Astrocyte (in vitro differentiated cells and primary cell): ENCODE results near the gene CSF1R. TPM values are rescaled to one million over a fixed set of nuclear protein-coding genes. Genes with fewer than 3 reads are reported as not detected.

Source experiments
- DNase-seq: peaks from one replicate; pipeline ENCODE4 v3.0.0-alpha.2; 2010; ENCODE audit warnings: low read depth
- FAIRE-seq: peaks from 2 replicates; lab custom pipeline; 2011; peaks lifted over from hg19 to GRCh38; lab: Jason Lieb, UNC
- H2AFZ ChIP-seq: 2 replicates; pipeline ENCODE4 v1.6.0; 2012; ENCODE audit warnings: low read depth, low read length, inconsistent platforms
- H3K27ac ChIP-seq: 2 replicates; pipeline ENCODE4 v1.5.1; 2011; ENCODE audit warnings: low read depth, low read length, inconsistent platforms
- H3K27me3 ChIP-seq: 2 replicates; pipeline ENCODE4 v1.6.0; 2011; ENCODE audit warnings: low read length, inconsistent platforms; ENCODE audit not compliant: insufficient read depth
- H3K36me3 ChIP-seq: 2 replicates; pipeline ENCODE4 v1.5.1; 2011; ENCODE audit warnings: low read length, inconsistent platforms; ENCODE audit not compliant: insufficient read depth
- H3K4me1 ChIP-seq: 2 replicates; pipeline ENCODE4 v1.5.1; 2011; ENCODE audit warnings: low read length, inconsistent platforms; ENCODE audit not compliant: insufficient read depth
- H3K4me2 ChIP-seq: 2 replicates; pipeline ENCODE4 v1.6.0; 2012; ENCODE audit warnings: low read length, inconsistent platforms
- H3K4me3 ChIP-seq: 2 replicates; pipeline ENCODE4 v1.5.1; 2011; ENCODE audit warnings: low read depth, mild to moderate bottlenecking, low read length, inconsistent platforms; ENCODE audit not compliant: insufficient read depth
- H3K79me2 ChIP-seq: 2 replicates; pipeline ENCODE4 v1.6.0; 2012; ENCODE audit warnings: mild to moderate bottlenecking, low read length, inconsistent platforms; ENCODE audit not compliant: insufficient read depth
- H3K9ac ChIP-seq: 2 replicates; pipeline ENCODE4 v1.6.0; 2012; ENCODE audit warnings: mild to moderate bottlenecking, low read length, inconsistent platforms
- H3K9me3 ChIP-seq: 2 replicates; pipeline ENCODE4 v1.5.1; 2012; ENCODE audit warnings: low read depth, mild to moderate bottlenecking, low read length, inconsistent platforms; ENCODE audit not compliant: insufficient read depth
- H4K20me1 ChIP-seq: 2 replicates; pipeline ENCODE4 v1.6.0; 2012; ENCODE audit warnings: low read length, inconsistent platforms; ENCODE audit not compliant: insufficient read depth
- H3K27ac Mint-ChIP-seq: one replicate; pipeline ENCODE4 v1.8.0; 2021; ENCODE audit warnings: mild to moderate bottlenecking, mixed read lengths; ENCODE audit not compliant: unreplicated experiment
- H3K27me3 Mint-ChIP-seq: one replicate; pipeline ENCODE4 v1.8.0; 2021; ENCODE audit warnings: low read depth, mixed read lengths; ENCODE audit not compliant: unreplicated experiment
- H3K36me3 Mint-ChIP-seq: one replicate; pipeline ENCODE4 v1.8.0; 2021; ENCODE audit warnings: low read depth, mixed read lengths; ENCODE audit not compliant: unreplicated experiment
- H3K4me1 Mint-ChIP-seq: one replicate; pipeline ENCODE4 v1.8.0; 2021; ENCODE audit warnings: low read depth, mixed read lengths; ENCODE audit not compliant: unreplicated experiment
- H3K4me3 Mint-ChIP-seq: one replicate; pipeline ENCODE4 v1.8.0; 2021; ENCODE audit warnings: mild to moderate bottlenecking, moderate library complexity, mixed read lengths; ENCODE audit not compliant: unreplicated experiment
- H3K9me3 Mint-ChIP-seq: one replicate; pipeline ENCODE4 v1.8.0; 2021; ENCODE audit warnings: mild to moderate bottlenecking, mixed read lengths; ENCODE audit not compliant: unreplicated experiment
- CTCF ChIP-seq: IDR thresholded peaks from 2 replicates; pipeline ENCODE4 v1.5.1; 2011; ENCODE audit warnings: low read depth, mild to moderate bottlenecking, inconsistent platforms, low read length, moderate library complexity; ENCODE audit not compliant: insufficient read depth
- EZH2 ChIP-seq: IDR thresholded peaks from 2 replicates; pipeline ENCODE4 v1.6.1; 2012; ENCODE audit warnings: mild to moderate bottlenecking, low read length, inconsistent platforms; ENCODE audit not compliant: insufficient read depth
- total RNA-seq: library from RNA; stranded (reverse); gene quantifications from 2 replicates; pipeline ENCODE4 v1.2.1, GENCODE V29; 2021

The CSF1R gene
- total RNA-seq, 1 donor from 2014 or later, result 1.4 TPM

GRCh38 chr5:150120617-150121447 lies 34.5 kb upstream of the CSF1R start:
- no peaks in the 10 kb centered on the region for H3K9me3 Mint-ChIP-seq
- peaks cover 2% of the 10 kb centered on the region for H3K27me3 Mint-ChIP-seq
- no peak overlapping the region for H3K4me3 ChIP-seq
- H3K9me3 ChIP-seq, result no peaks in the 10 kb centered on the region
- no peaks in the 10 kb centered on the region for H3K4me1 ChIP-seq
- DNase-seq (no peak), FAIRE-seq (no peak)
- no peak overlapping the region for H3K27ac Mint-ChIP-seq
- H3K79me2 ChIP-seq, result no peaks in the 10 kb centered on the region
- peaks cover 41% of the 10 kb centered on the region for H3K36me3 ChIP-seq
- H3K36me3 Mint-ChIP-seq, result peaks cover 37% of the 10 kb centered on the region
- no peaks in the 10 kb centered on the region for H3K27me3 ChIP-seq
- H3K9ac ChIP-seq, result no peak overlapping the region
- H3K27ac ChIP-seq, result no peak overlapping the region
- TF ChIP-seq CTCF (no peak), EZH2 (no peak)
- no peak overlapping the region for H3K4me2 ChIP-seq
- no peak overlapping the region for H2AFZ ChIP-seq
- H3K4me3 Mint-ChIP-seq, result no peak overlapping the region
- H3K4me1 Mint-ChIP-seq, result peaks cover 6% of the 10 kb centered on the region
- no peaks in the 10 kb centered on the region for H4K20me1 ChIP-seq

GRCh38 chr5:150120062-150120441 lies 33.7 kb upstream of the CSF1R start:
- Histone ChIP-seq H3K36me3 (peaks cover 36% of the 10 kb centered on the region), H4K20me1 (no peaks in the 10 kb centered on the region), H2AFZ (no peak overlapping the region), H3K9ac (no peak overlapping the region), H3K4me3 (no peak overlapping the region), H3K4me2 (no peak overlapping the region), H3K79me2 (no peaks in the 10 kb centered on the region), H3K27me3 (no peaks in the 10 kb centered on the region), H3K4me1 (no peaks in the 10 kb centered on the region), H3K9me3 (no peaks in the 10 kb centered on the region), H3K27ac (no peak overlapping the region)
- no peak for DNase-seq
- no peak overlapping the region for H3K4me3 Mint-ChIP-seq
- no peak for TF ChIP-seq EZH2
- H3K4me1 Mint-ChIP-seq, result peaks cover 6% of the 10 kb centered on the region
- peaks cover 30% of the 10 kb centered on the region for H3K36me3 Mint-ChIP-seq
- H3K9me3 Mint-ChIP-seq, result no peaks in the 10 kb centered on the region
- H3K27ac Mint-ChIP-seq, result no peak overlapping the region
- peaks cover 2% of the 10 kb centered on the region for H3K27me3 Mint-ChIP-seq
- no peak for FAIRE-seq

GRCh38 chr5:150119421-150120061 lies 33.2 kb upstream of the CSF1R start:
- no peaks in the 10 kb centered on the region for H3K9me3 ChIP-seq
- no peaks in the 10 kb centered on the region for H3K4me1 ChIP-seq
- no peak for FAIRE-seq
- H3K36me3 Mint-ChIP-seq, result peaks cover 27% of the 10 kb centered on the region
- H3K4me2 ChIP-seq, result no peak overlapping the region
- DNase-seq, result no peak
- H3K27me3 Mint-ChIP-seq, result peaks cover 2% of the 10 kb centered on the region
- TF ChIP-seq EZH2, result no peak
- TF ChIP-seq CTCF, result no peak
- no peak overlapping the region for H3K4me3 Mint-ChIP-seq
- no peak overlapping the region for H3K27ac Mint-ChIP-seq
- H4K20me1 ChIP-seq, result no peaks in the 10 kb centered on the region
- H3K9me3 Mint-ChIP-seq, result no peaks in the 10 kb centered on the region
- no peak overlapping the region for H2AFZ ChIP-seq
- H3K9ac ChIP-seq, result no peak overlapping the region
- no peak overlapping the region for H3K27ac ChIP-seq
- no peak overlapping the region for H3K4me3 ChIP-seq
- H3K36me3 ChIP-seq, result peaks cover 38% of the 10 kb centered on the region
- no peaks in the 10 kb centered on the region for H3K79me2 ChIP-seq
- no peaks in the 10 kb centered on the region for H3K27me3 ChIP-seq
- peaks cover 6% of the 10 kb centered on the region for H3K4me1 Mint-ChIP-seq
